OCI-LY7 (cell line): ENCODE measurements around the gene BRDT. TPM values are rescaled to one million over a fixed set of nuclear protein-coding genes. Genes with fewer than 3 reads are reported as not detected.

Experiments used
- total RNA-seq, 2 experiments: library from RNA; depleted of rRNA in 1 of 2; stranded (reverse); fragments of >200 nt in 1 of 2; shearing (Covaris generic) in 1 of 2; gene quantifications; 2 replicates each; pipeline ENCODE4 v1.2.3, GENCODE V29; 2014 to 2022

Gene BRDT
- total RNA-seq, 2 experiments from 2014 or later, result not detected

Other genes with a start within 250 kb of the BRDT start
- not detected in 2 replicates for gene TGFBR3, start 63.2 kb upstream of the BRDT start, total RNA-seq (2014; rRNA removed; shearing (Covaris generic))
- gene TGFBR3, start 63.2 kb upstream of the BRDT start, total RNA-seq (2022), result not detected in 2 replicates
- not detected in 2 replicates for gene EPHX4, start 80.6 kb downstream of the BRDT start, total RNA-seq (2014; rRNA removed; shearing (Covaris generic))
- not detected in 2 replicates for gene EPHX4, start 80.6 kb downstream of the BRDT start, total RNA-seq (2022)
- gene SETSIP, start 126.0 kb downstream of the BRDT start, total RNA-seq (2014; rRNA removed; shearing (Covaris generic)), result 0.44 and 0.67 TPM in 2 replicates
- gene SETSIP, start 126.0 kb downstream of the BRDT start, total RNA-seq (2022), result not detected in 2 replicates
- 0.28 TPM in 2 replicates for gene BTBD8, start 130.9 kb downstream of the BRDT start, total RNA-seq (2014; rRNA removed; shearing (Covaris generic))
- 3.3 and 3.4 TPM in 2 replicates for gene BTBD8, start 130.9 kb downstream of the BRDT start, total RNA-seq (2022)